DMS 273 (cell line): ENCODE results near the gene PGM3.
"Not testable (repeated sequence)": the region's sequence is repeated elsewhere in the genome, so short reads cannot be mapped to it uniquely, and the experiment has no call there.

Experiments
- DNase-seq: peaks from one replicate; lab custom pipeline; 2025; ENCODE audit not compliant: unreplicated experiment; lab: John Stamatoyannopoulos, UW

Gene PGM3

GRCh38 chr6:83192871-83193746 lies at the start of gene PGM3, which contains the start of gene RWDD2A:
PGM3 (minus strand) TSS chr6:83193265; CDS start chr6:83191012, 2,253 bp downstream.
RWDD2A (plus strand) TSS chr6:83193357; CDS start chr6:83194452, 1,095 bp downstream.
- peak; percentile 95 for DNase-seq

- no peak for DNase-seq
Measured at GRCh38 chr6:83231146-83231545, 38.1 kb upstream of the PGM3 start.

- no peak for DNase-seq
Measured at GRCh38 chr6:83226517-83226916, 33.5 kb upstream of the PGM3 start.

GRCh38 chr6:83221889-83222479 lies 28.9 kb upstream of the PGM3 start:
- DNase-seq = peak; percentile 70

GRCh38 chr6:83221276-83221675 lies 28.2 kb upstream of the PGM3 start:
- no peak for DNase-seq

GRCh38 chr6:83220121-83220520 lies 27.1 kb upstream of the PGM3 start:
- DNase-seq = no peak

GRCh38 chr6:83218646-83219045 lies 25.6 kb upstream of the PGM3 start:
- peak; percentile 64 for DNase-seq

GRCh38 chr6:83216806-83217205 lies 23.7 kb upstream of the PGM3 start:
- DNase-seq = no peak

- peak; percentile 92 for DNase-seq
Measured at GRCh38 chr6:83215131-83216047, 22.3 kb upstream of the PGM3 start.

- DNase-seq = no peak
Measured at GRCh38 chr6:83202031-83202430, 9.0 kb upstream of the PGM3 start.

- DNase-seq = no peak
Measured at GRCh38 chr6:83199863-83200225, 6.8 kb upstream of the PGM3 start.

- no peak for DNase-seq
Measured at GRCh38 chr6:83199173-83199862, 6.3 kb upstream of the PGM3 start.

- no peak for DNase-seq
Measured at GRCh38 chr6:83198486-83199172, 5.6 kb upstream of the PGM3 start.

- peak; percentile 61 for DNase-seq
Measured at GRCh38 chr6:83193747-83194566, 892 bp upstream of the PGM3 start.

GRCh38 chr6:83192456-83192855 lies 609 bp downstream of the PGM3 start:
- DNase-seq = no peak

GRCh38 chr6:83191974-83192373 lies 1.1 kb downstream of the PGM3 start:
- not testable (repeated sequence) for DNase-seq

- no peak for DNase-seq
Measured at GRCh38 chr6:83190626-83191025, 2.4 kb downstream of the PGM3 start.

- no peak for DNase-seq
Measured at GRCh38 chr6:83188501-83188900, 4.6 kb downstream of the PGM3 start.

GRCh38 chr6:83185096-83185495 lies 8.0 kb downstream of the PGM3 start:
- no peak for DNase-seq
